Hippocampal formation (tissue), 2 donors: ENCODE measurements around the gene KIAA1958.
A peak's percentile ranks its signal among the peaks of the same experiment; 100 is the strongest.

ENCODE experiments used
- DNase-seq, 2 donors: peaks; one replicate each; lab custom pipeline; 2025; lab: John Stamatoyannopoulos, UW

The KIAA1958 gene

GRCh38 chr9:112486221-112487007 lies at the start of gene KIAA1958:
Gene KIAA1958 (plus strand): TSS chr9:112486827. CDS start chr9:112574081, 87,254 bp downstream.
- peak in 1 of 2 donors; percentile 59 for DNase-seq

- DNase-seq: no peak
Measured at GRCh38 chr9:112437406-112437805, 49.2 kb upstream of the KIAA1958 start.

- no peak for DNase-seq
Measured at GRCh38 chr9:112439171-112439570, 47.5 kb upstream of the KIAA1958 start.

- DNase-seq: no peak
Measured at GRCh38 chr9:112439825-112440224, 46.8 kb upstream of the KIAA1958 start.

- DNase-seq: peak; percentile 1 to 5
Measured at GRCh38 chr9:112443200-112443599, 43.4 kb upstream of the KIAA1958 start.

- no peak for DNase-seq
Measured at GRCh38 chr9:112443636-112444035, 43.0 kb upstream of the KIAA1958 start.

- no peak for DNase-seq
Measured at GRCh38 chr9:112445196-112445595, 41.4 kb upstream of the KIAA1958 start.

- no peak for DNase-seq
Measured at GRCh38 chr9:112446080-112446479, 40.5 kb upstream of the KIAA1958 start.

- DNase-seq: no peak
Measured at GRCh38 chr9:112446526-112446925, 40.1 kb upstream of the KIAA1958 start.

GRCh38 chr9:112447283-112447761 lies 39.3 kb upstream of the KIAA1958 start:
- DNase-seq: no peak

- DNase-seq: no peak
Measured at GRCh38 chr9:112462855-112463254, 23.8 kb upstream of the KIAA1958 start.

- DNase-seq: no peak
Measured at GRCh38 chr9:112465352-112465751, 21.3 kb upstream of the KIAA1958 start.

GRCh38 chr9:112472996-112473395 lies 13.6 kb upstream of the KIAA1958 start:
- no peak for DNase-seq

- no peak for DNase-seq
Measured at GRCh38 chr9:112473986-112474385, 12.6 kb upstream of the KIAA1958 start.

- no peak for DNase-seq
Measured at GRCh38 chr9:112475318-112475717, 11.3 kb upstream of the KIAA1958 start.

- no peak for DNase-seq
Measured at GRCh38 chr9:112477330-112477729, 9.3 kb upstream of the KIAA1958 start.

GRCh38 chr9:112479221-112479620 lies 7.4 kb upstream of the KIAA1958 start:
- no peak for DNase-seq

- DNase-seq: no peak
Measured at GRCh38 chr9:112484607-112485006, 2.0 kb upstream of the KIAA1958 start.

GRCh38 chr9:112485574-112485973 lies 1.1 kb upstream of the KIAA1958 start:
- no peak for DNase-seq

- peak in 1 of 2 donors; percentile 43 for DNase-seq
Measured at GRCh38 chr9:112487008-112487798, 576 bp downstream of the KIAA1958 start.

GRCh38 chr9:112487799-112488340 lies 1.2 kb downstream of the KIAA1958 start:
- no peak for DNase-seq

GRCh38 chr9:112489039-112489546 lies 2.5 kb downstream of the KIAA1958 start:
- DNase-seq: peak; percentile 5 to 69
